Esophagus muscularis mucosa (tissue), 4 donors: ENCODE results near the gene SLC40A1. TPM values are rescaled to one million over a fixed set of nuclear protein-coding genes. Genes with fewer than 3 reads are reported as not detected.

Experiments
- DNase-seq: peaks from one replicate; pipeline ENCODE4 v3.0.0-alpha.2; 2017; ENCODE audit errors: extremely low spot score
- H3K27ac ChIP-seq, 4 donors: fragments of 200-600 bp; sonication (generic); replicated peaks in 1 of 4; 1 replicate in 3 of 4; 2 replicates in 1 of 4; pipeline ENCODE4 v1.5.1; 2016 to 2019; ENCODE audit warnings: mild to moderate bottlenecking in 1 of 4
- H3K27me3 ChIP-seq, 4 donors: fragments of 200-600 bp; sonication (generic); one replicate each; pipeline versions ENCODE4 v1.5.1 to v1.6.0; 2016 to 2019
- H3K36me3 ChIP-seq, 4 donors: fragments of 200-600 bp; sonication (generic); one replicate each; pipeline ENCODE4 v1.5.1; 2016 to 2019
- H3K4me1 ChIP-seq, 4 donors: fragments of 200-600 bp; sonication (generic); one replicate each; pipeline ENCODE4 v1.5.1; 2016 to 2019
- H3K4me3 ChIP-seq, 4 donors: fragments of 200-600 bp; sonication (generic); 1 replicate in 2 of 4; 2 replicates in 2 of 4; pipeline ENCODE4 v1.5.1; 2016 to 2019; ENCODE audit warnings: mild to moderate bottlenecking in 4 of 4, moderate library complexity in 1 of 4
- H3K9me3 ChIP-seq, 4 donors: fragments of 200-600 bp; sonication (generic); 1 replicate in 3 of 4; 2 replicates in 1 of 4; pipeline ENCODE4 v1.5.1; 2016 to 2019
- CTCF ChIP-seq, 3 experiments: fragments of 200-600 bp in 2 of 3; fragments of 450-650 bp in 1 of 3; sonication (generic) in 2 of 3; IDR thresholded peaks; one replicate each; pipeline ENCODE4 v1.5.1; 2017 to 2019; ENCODE audit warnings: antibody characterized with exemption in 3 of 3, mild to moderate bottlenecking in 2 of 3, moderate library complexity in 1 of 3
- EP300 ChIP-seq: sonication (generic); formaldehyde crosslinking; IDR thresholded peaks from one replicate; pipeline ENCODE4 v1.6.1; 2017; ENCODE audit warnings: antibody characterized with exemption
- POLR2A ChIP-seq: fragments of 450-650 bp; IDR thresholded peaks from one replicate; pipeline ENCODE4 v1.6.1; 2017; ENCODE audit warnings: antibody characterized with exemption, moderate library complexity, mild to moderate bottlenecking, low read depth
- POLR2AphosphoS5 ChIP-seq, 2 donors: sonication (generic); formaldehyde crosslinking; IDR thresholded peaks; one replicate each; pipeline ENCODE4 v1.6.1; 2017; ENCODE audit warnings: antibody characterized with exemption in 2 of 2
- WGBS: methylation state at CpG from one replicate; pipeline ENCODE4 v1.1.5; 2018; 5-methylcytosine and 5-hydroxymethylcytosine counted together
- intact Hi-C: fragments of 100-400 bp; cut with DNase I; formaldehyde crosslinking; loops from one replicate; pipeline ENCODE4 v1.15.1; 2023
- total RNA-seq, 4 donors: library from RNA; depleted of rRNA; stranded (reverse); fragments of >200 nt; gene quantifications; one replicate each; pipeline versions ENCODE4 v1.1.0 to v1.2.1, GENCODE V29; 2016

The SLC40A1 gene
- total RNA-seq, 4 donors from 2014 or later: 35.3 to 80.9 (median 40.8) TPM

DNA sequence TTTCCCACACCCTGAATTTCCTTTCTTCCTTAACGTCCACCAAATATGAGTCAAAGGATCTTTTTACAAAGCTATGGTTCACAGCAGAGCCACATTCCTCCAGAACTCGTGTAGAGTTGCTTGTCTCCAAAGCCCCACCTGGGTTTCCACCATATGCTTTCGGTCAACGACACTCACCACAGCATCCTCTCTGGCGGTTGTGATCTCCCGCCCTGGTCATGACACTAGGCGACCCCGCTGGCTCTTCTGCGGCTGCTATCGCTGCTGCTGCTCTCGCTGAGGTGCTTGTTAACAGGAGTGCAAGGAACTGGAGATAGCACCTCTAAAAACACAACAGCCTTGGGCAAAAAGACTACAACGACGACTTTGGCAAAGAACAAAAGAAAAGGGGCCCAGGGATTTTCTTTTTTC is 340 bp downstream of the SLC40A1 start:
- H3K4me3 ChIP-seq: peak overlapping the region; percentile 70 to 83 (median 79)
- H3K27ac ChIP-seq: peak overlapping the region; percentile 87 to 95 (median 92)
- intact Hi-C loops: no loop called here
- H3K36me3 ChIP-seq: peaks cover 0 to 7% (median 2%) of the 10 kb centered on the region in 4 donors
- WGBS: 3% methylated on average over 13 of the region's 13 CpGs
- H3K9me3 ChIP-seq: no peaks in the 10 kb centered on the region
- no peak for DNase-seq
- no peaks in the 10 kb centered on the region for H3K27me3 ChIP-seq
- TF ChIP-seq EP300 (no peak), POLR2A (no peak), POLR2AphosphoS5 (IDR thresholded peaks at IDR 0.05) (no peak), CTCF (IDR thresholded peaks at IDR 0.05) (no peak)
- peaks cover 43 to 60% (median 58%) of the 10 kb centered on the region in 4 donors for H3K4me1 ChIP-seq

DNA sequence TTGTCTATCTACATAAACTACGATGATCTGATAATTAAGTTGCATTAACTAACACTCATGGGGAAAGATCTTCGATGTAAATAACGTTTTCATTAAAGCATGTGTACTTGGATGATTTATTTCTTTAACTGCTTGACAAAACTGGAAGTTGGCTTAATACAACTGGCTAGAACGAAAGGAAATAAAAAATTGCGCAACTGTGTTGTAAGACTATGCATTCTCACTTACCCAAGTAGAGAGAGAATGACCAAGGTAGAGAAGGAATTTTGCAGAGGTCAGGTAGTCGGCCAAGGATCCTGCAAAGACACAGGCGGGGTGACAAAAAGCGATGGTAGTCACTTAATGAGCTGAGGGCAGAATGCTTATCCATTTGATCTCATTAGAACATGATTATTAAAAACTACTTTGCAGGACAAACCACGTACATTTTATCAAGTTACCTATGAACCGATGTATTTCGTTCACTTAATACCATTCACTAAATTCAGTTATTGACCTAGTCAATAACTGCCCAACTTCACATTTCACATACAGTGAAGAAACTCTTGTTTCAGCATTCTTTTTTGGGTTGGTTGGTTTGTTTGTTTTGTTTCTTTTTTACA is 900 bp downstream of the SLC40A1 start:
- Histone ChIP-seq H3K4me1 (peaks cover 46 to 66% (median 63%) of the 10 kb centered on the region in 4 donors), H3K27ac (peak overlapping the region; percentile 87 to 95 (median 92)), H3K4me3 (peak overlapping the region; percentile 70 to 83 (median 79)), H3K27me3 (no peaks in the 10 kb centered on the region), H3K36me3 (peaks cover 0 to 10% (median 4%) of the 10 kb centered on the region in 4 donors), H3K9me3 (no peaks in the 10 kb centered on the region)
- 42% methylated on average over 11 of the region's 11 CpGs for WGBS
- intact Hi-C loops: loop anchor here (5.0 kb wide), 2 partner anchors 112 to 137 kb away; partner anchors contain the start of gene WDR75
- TF ChIP-seq POLR2A (no peak), CTCF (IDR thresholded peaks at IDR 0.05) (no peak), EP300 (no peak), POLR2AphosphoS5 (IDR thresholded peaks at IDR 0.05) (no peak)
- DNase-seq: no peak

DNA sequence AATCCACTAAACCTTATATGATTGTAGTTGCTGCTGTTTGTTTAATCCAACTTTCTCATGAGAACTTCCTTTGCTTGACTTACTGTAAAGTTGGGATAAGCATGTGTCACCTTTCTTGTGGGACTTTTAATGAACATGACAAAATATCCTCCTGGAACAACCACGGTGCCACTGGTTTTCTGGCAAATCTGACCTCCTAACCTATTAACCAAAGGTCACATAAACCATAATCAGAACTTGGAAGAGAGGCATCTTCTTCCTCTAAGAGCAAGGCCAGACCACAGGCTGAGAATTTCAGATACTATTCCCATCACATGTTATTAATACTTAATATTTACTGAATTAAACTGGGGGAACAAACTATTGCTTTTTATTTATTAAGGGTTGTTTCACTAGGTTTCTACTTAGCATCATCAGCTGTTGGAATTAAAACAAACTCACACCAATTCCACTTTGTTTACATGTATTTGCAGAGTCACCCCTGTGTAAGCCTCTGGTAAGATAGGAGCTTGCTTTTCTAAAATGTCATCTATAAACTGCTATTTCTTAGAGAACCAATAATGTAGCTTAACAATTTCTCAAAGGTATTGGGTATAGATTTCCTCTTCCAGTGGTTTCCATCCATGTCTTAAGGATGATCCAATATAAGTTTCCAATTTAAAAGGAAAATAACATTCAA is 2.2 kb downstream of the SLC40A1 start:
- H3K4me3 ChIP-seq: peak overlapping the region; percentile 70 to 83 (median 79)
- no peak for DNase-seq
- peaks cover 0 to 22% (median 13%) of the 10 kb centered on the region in 4 donors for H3K36me3 ChIP-seq
- H3K9me3 ChIP-seq: no peaks in the 10 kb centered on the region
- H3K27ac ChIP-seq: peak overlapping the region in 1 of 4 donors; percentile 3
- no peaks in the 10 kb centered on the region for H3K27me3 ChIP-seq
- TF ChIP-seq EP300: no peak
- no peak for TF ChIP-seq POLR2A
- TF ChIP-seq CTCF (IDR thresholded peaks at IDR 0.05): no peak
- TF ChIP-seq POLR2AphosphoS5 (IDR thresholded peaks at IDR 0.05): no peak
- WGBS: 58% methylated on average over 1 of the region's 1 CpG
- H3K4me1 ChIP-seq: peaks cover 58 to 74% (median 72%) of the 10 kb centered on the region in 4 donors
- intact Hi-C loops: loop anchor here (5.0 kb wide), 2 partner anchors 111 to 136 kb away; partner anchors contain the start of gene WDR75

GRCh38 chr2:189577121-189577520 is 3.5 kb downstream of the SLC40A1 start:
- Histone ChIP-seq H3K36me3 (peaks cover 0 to 35% (median 20%) of the 10 kb centered on the region in 4 donors), H3K9me3 (no peaks in the 10 kb centered on the region), H3K27me3 (no peaks in the 10 kb centered on the region), H3K4me1 (peaks cover 59 to 78% (median 73%) of the 10 kb centered on the region in 4 donors), H3K27ac (peak overlapping the region in 2 of 4 donors; percentile 1), H3K4me3 (peak overlapping the region in 3 of 4 donors; percentile 16 to 83 (median 70))
- DNase-seq: no peak
- TF ChIP-seq POLR2A (no peak), CTCF (IDR thresholded peaks at IDR 0.05) (no peak), POLR2AphosphoS5 (IDR thresholded peaks at IDR 0.05) (no peak), EP300 (no peak)
- intact Hi-C loops: loop anchor here (5.0 kb wide), 2 partner anchors 110 to 135 kb away; partner anchors contain the start of gene WDR75
- 77% methylated on average over 5 of the region's 5 CpGs for WGBS
